ACHN (cell line): ENCODE results near the gene MAST2.

Experiments used
- DNase-seq: peaks from one replicate; pipeline ENCODE4 v3.0.0-alpha.2; 2015
- in situ Hi-C: cut with HindIII; loops from 2 replicates; pipeline ENCODE4 v1.10.0; 2017; ENCODE audit warnings: low sequenced_read_pairs, low pct_ligation_motif_present, low pct_unique_long_range_greater_than_20kb

The MAST2 gene

DNA sequence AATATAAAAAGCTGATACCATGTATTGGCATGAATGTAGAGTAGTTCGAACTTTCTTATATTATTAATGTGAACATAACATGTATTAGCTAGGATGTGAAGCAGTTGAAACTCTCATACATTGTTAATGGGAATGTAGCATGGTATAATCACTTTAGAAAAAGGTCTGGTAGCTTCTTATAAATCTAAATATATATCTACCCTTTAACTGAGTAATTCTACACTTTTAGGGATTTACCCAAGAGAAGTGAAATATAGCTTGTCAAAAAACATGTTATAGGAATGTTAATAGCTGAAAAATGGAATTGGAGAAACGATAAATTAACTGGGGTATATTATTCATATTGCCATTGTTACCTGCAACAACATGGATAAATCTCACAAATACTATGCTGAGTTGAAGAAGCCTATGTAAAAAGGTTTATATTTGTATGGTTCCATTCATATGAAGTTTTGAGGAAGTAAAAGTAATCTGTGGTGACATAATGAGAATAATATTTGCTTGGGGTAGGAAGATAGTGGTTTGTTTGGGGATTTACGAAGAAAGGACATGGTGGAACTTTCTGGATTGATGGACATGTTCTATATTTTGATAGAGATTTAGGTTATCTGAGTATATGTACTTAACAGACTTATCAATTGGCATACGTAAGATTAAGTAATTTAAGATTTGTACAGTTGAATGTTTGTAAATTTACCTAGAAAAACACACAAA is 76.6 kb downstream of the MAST2 start:
- in situ Hi-C loops: no loop called here
- DNase-seq: no peak

DNA sequence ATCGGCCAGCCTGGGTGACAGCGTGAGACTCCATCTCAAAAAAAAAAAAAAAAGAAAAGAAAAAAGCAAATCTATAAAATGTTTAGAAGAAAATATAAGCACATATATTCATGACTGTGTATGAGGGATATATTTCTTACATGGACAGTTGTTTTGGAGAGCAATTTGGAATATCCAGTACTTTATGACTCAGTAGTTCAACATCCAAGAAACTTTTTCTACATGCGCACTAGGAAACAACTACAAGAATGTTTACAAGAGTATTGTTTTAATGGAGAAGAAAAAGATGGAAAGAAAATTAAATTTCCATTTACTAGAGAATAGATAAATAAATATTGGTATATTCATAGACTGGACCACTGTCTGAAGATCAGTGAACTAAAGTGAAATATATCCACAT is 77.5 kb downstream of the MAST2 start:
- no peak for DNase-seq
- in situ Hi-C loops: no loop called here

DNA sequence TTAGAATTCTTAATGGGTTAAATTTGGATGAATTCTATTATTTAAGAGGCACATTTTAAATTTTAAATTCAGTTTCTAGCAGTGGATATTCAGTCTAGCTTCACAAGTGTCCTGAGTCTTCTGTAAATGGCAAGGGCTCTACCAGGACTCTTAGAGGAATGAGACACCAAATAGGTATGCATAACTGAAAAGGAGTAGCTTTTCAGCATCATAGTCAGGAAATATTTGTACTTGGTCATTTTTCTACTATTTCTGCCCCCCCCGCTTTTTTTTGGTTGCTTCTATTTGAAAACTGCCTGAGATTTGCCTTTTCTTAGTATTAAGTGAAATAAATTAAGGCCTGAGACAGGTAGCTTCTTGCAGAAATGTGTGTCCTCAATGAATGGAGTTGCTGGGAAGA is 80.2 kb downstream of the MAST2 start:
- peak; percentile 51 for DNase-seq
- in situ Hi-C loops: no loop called here

DNA sequence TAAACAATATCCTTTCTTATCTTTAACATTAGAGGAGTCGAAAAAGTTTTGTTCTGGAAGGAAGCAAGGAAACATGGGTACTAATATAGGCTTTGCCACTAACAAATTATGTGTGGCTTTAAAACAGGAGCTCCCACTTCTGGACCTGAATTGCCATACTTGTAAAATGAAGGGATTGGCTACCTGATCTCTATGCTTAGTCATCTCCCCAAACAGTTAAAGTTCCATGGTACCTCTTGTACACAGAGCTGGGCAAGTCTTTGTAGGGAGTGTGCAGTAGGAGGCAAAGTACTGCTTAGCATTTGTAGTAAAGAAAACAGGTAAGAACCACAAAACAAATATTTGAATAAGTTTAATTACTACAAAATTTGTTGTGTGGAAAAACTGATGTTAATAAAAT is 81.3 kb downstream of the MAST2 start:
- DNase-seq: peak; percentile 3
- in situ Hi-C loops: no loop called here

GRCh38 chr1:45886229-45886628 is 82.8 kb downstream of the MAST2 start:
- in situ Hi-C loops: no loop called here
- DNase-seq: no peak

DNA sequence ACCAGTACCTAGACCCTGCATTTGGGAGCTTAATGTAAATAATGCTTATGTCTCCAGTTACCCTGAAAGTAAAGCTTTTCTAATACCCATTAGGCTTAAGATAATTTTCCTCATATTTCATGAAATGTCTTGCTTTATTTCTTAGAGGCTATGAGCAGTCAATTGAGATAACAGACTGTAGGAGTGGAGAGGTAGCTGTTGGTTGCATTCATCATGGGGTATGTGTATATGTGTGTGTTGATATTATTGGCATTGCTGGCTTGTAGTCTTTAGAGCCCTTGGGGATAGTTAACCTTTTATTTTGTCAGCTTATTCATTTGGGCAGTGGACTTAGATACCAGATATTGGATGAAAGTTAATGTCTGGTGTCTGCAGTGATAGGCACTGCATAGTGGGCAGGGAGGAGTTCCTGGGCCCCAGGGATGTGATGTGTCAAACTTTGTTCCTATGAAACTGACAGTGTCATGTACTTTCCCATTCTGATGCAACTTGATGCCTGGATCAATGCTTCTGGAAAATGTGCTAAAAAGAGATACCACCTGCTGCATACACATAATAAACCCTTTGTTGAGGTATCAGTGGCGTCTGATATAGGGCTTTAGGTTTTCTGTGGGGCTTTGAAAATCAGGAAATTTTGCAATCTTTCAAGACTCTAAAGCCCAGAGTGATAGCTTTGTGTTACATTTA is 83.9 kb downstream of the MAST2 start:
- in situ Hi-C loops: no loop called here
- no peak for DNase-seq

GRCh38 chr1:45890078-45890477 is 86.7 kb downstream of the MAST2 start:
- in situ Hi-C loops: no loop called here
- DNase-seq: no peak

DNA sequence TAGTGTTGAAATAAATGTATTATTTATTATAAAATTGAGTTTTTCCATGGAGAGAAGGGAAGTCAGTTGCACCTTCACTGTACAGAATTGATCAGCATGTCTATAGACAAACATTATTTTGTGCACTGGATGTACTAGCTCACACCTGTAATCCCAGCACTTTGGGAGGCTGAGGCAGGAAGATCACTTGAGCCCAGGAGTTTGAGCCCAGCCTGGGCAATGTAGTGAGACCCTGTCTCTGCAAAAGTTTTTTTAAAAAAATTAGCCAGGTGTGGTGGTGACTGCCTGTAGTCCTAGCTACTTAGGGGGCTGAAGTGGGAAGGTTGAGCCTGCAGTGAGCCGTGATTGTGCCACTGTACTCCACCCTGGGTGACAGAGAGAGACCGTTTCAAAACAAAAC is 87.7 kb downstream of the MAST2 start:
- in situ Hi-C loops: no loop called here

DNA sequence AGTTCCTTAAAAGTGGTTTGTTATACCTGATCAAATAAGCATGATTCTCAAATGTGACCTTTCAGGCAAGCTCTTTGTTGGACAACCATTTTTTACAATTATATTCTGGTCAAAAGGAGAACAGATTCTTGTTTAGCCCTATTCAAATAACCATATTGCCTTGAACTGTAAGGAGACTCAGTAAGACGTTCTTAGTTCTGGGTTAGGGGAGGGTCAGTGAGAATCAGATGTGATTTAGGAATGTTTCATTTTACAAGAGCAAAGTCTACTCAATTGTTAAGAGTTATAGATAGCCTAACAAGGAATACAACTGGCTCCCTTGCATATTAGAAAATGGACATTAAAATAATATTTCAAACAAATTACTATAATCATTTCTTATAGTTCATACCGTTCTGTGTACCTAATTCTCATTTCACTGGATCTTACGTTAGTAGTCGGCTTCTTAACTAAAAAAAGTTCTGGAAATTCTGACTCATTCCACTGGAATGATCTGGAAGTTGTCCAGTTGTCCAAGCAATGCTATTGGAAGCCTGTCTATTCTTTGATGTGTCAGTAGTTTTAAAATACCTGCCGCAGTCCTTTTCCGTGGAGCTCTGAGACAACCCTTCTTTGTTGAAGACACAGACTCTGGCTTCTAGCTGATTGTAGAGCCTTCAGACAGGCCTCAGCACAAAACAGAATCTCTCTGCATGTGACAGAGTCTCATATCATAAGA is 88.8 kb downstream of the MAST2 start:
- peak; percentile 91 for DNase-seq
- in situ Hi-C loops: no loop called here

More for the DNA sequence above, 87.7 kb downstream of the MAST2 start:
- no peak for DNase-seq

GRCh38 chr1:45894331-45894730 is 90.9 kb downstream of the MAST2 start:
- in situ Hi-C loops: no loop called here
- DNase-seq: no peak

DNA sequence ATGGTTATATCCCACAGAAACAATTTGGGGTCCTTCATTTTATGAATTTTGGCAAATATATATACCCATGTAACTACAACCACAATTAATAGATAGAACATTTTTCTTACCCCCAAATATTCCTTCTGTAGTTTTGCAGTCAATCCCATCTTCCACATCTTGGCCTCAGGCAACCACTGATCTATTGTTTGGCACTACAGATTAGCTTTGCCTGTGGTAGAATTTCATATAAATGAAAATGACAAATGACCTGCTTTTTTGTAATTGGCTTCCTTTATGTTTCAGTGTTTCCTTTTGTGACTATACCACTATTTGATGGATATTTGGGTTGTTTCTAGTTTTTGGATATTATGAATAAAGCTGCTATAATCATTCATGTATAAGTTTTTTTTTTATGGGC is 91.5 kb downstream of the MAST2 start:
- no peak for DNase-seq

DNA sequence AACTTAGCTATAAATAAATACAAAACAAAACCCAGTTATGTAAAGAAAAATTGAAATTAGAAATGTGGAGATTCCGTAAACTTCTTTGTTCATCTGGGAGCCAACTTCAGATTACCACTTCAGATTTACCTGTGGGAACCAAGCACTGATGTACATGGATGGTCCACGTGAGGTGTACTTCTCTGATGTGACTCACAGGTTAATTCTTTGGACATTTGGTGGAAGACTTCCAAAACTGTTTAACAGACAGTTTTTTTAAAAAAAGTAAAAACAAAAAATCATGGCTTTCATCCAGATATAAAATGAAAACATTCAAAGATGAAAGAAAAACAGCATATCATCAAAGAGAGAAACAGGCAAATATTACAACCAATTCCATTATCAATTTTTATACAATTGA is 92.0 kb downstream of the MAST2 start:
- no peak for DNase-seq
- in situ Hi-C loops: no loop called here

More for the DNA sequence above, 91.5 kb downstream of the MAST2 start:
- in situ Hi-C loops: no loop called here

GRCh38 chr1:45906883-45907282 is 103.5 kb downstream of the MAST2 start:
- no peak for DNase-seq
- in situ Hi-C loops: no loop called here

GRCh38 chr1:45908611-45909140 is 105.3 kb downstream of the MAST2 start:
- DNase-seq: no peak
- in situ Hi-C loops: no loop called here

DNA sequence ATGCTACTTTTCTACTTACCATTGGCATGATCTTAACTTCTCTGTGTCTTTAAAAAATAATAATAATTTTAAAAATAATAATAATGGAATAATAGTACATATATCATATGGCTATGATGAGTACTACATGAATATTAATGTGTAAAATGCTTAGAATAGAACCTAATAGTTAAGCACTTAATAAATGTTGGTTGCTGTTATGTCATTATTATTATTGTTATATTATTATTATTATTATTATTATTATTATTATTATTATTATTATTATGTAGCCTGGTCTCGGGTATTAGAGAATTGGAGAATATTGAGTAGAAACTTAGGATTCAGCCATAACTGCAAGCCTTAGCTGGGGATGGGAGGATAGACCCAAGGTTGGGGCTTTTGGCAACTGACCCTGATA is 108.2 kb downstream of the MAST2 start:
- DNase-seq: no peak
- in situ Hi-C loops: no loop called here

DNA sequence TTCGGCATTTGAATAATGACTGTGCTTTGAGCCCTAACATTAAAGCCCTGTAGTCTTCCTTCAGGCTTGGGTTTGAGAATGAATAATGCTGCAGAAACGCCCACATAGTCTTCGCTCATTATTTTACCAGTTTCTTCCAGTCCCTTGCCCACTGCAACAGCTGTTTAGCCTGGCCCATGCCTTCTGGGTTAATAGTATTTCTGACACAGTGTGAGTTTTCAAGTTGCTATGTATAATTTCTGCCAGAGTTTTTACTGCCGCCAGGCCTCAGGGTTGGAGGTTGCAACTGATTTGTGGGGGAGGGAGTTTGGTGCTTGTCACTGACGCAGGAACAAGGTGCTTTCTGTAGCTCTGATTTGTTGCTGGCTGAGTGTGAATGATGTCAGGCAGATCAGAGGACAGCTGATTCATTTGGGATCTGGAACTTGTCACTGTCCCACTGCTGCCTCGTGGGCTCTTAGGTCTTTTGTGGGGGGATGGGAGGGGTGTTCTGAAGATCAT is 109.8 kb downstream of the MAST2 start:
- in situ Hi-C loops: no loop called here
- DNase-seq: no peak

DNA sequence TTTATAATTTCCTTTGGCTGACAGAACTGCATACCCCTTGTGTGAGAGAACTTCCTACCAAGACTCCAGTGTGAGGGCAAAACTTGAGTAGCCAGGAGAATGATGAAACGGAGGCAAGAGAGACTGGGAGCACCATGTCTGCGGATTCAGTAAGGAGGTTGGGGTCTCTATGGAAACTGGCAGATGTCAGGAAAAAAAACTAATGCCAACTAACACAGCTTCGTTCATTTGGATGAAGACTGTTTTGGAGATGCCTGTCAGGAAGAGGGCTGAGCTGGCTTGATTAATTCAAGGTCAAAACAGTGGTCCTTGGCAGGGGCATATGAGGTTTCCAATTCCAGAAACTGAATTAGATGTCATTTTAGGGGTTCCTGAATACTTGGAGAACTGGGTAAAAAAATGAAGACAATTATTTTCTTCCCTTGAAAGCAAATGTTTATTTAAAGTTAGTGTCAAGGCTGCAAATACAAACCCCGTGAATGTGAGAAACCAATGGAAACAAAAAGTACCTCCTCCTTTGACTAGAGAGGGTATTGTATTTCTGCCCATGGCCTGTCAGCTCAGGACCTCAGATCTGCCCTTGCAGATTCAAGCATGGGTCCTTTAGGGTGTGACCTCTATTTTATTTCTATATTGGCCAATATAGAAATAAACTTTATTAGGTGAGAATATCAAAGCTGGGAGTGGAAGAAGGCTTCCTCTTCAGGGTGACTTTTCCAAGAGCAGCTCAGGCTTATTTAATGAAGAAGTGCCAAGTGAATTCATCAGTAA is 110.5 kb downstream of the MAST2 start:
- no peak for DNase-seq
- in situ Hi-C loops: no loop called here

DNA sequence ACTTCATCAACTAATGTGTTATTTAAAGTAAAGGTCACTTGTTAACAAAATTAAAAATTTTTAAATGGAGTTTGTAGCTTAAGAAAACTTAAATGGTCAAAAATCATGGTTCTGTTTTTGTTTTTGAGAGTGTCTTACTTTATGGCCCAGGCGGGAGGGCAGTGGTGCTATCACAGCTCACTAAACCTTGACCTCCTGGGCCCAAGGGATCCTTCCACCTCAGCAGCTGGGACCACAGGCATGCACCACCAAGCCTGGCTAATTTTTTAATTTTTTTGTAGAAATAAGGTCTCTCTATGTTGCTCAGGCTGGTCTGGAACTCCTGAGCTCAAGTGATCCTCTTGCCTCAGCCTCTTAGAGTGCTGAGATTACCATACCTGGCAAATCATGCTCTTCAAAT is 111.4 kb downstream of the MAST2 start:
- in situ Hi-C loops: no loop called here
- no peak for DNase-seq

- DNase-seq: no peak
- in situ Hi-C loops: no loop called here
These were observed 119.0 kb downstream of the MAST2 start for GRCh38 chr1:45922374-45922773.
